ENCODE data around the gene MAPKAP1.
"Not testable (repeated sequence)": the region's sequence is repeated elsewhere in the genome, so short reads cannot be mapped to it uniquely, and the experiment has no call there.

The MAPKAP1 gene

DNA sequence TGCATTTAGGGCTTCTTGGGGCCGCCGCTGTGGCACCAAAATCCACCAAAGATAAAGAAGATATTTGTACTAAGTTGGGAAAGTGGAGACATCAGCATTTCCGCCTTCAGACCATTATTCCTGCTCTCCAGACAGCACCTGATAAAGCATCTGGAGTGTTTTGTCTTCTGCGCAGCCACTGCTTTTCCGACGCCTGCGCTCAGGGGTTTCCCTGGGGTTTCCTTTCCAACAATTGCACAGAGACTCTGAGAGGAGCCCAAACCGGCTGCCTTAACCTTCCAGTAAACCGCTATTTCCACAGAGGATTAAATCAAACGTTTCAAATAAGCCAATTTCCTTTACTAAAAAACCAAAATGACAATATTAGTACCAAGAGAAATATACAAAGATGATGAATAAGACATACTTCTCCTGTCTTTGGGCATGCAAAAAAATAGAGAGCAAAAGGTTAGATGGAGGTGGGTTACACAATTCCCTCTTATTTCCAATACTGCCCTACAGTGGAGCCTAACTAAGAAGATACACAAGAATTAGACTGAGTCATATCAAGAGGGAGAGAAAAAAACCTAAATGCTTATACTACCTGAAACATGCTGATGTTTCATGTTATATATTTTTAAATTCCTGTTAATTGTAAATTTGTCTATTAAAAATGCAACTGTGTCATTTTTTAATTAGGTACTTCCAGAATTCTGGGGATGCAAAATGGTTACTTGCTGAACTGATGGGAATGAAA is 98.4 kb downstream of the MAPKAP1 start:
- DNase-seq (ENCODE audit: low read depth, low spot score) = no peak

DNA sequence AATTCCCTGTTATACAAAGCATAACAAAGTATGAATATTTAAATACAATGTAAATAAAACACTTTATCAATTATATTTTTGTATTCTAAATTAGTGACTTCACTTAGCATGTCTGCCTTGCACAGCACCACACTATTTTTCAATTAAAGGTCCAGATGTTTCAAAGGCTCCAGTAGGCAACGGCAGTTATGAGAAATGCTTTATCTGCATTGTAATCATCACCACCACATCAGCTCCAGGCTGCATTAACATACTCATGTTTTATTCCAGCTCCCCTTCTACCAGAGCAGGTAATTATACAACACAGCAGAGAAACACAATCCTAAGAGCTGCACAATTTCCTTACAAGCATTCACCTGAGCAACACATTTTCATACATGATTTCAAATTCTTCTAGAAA is 102.8 kb downstream of the MAPKAP1 start:
- DNase-seq (ENCODE audit: low read depth, low spot score) = no peak

DNA sequence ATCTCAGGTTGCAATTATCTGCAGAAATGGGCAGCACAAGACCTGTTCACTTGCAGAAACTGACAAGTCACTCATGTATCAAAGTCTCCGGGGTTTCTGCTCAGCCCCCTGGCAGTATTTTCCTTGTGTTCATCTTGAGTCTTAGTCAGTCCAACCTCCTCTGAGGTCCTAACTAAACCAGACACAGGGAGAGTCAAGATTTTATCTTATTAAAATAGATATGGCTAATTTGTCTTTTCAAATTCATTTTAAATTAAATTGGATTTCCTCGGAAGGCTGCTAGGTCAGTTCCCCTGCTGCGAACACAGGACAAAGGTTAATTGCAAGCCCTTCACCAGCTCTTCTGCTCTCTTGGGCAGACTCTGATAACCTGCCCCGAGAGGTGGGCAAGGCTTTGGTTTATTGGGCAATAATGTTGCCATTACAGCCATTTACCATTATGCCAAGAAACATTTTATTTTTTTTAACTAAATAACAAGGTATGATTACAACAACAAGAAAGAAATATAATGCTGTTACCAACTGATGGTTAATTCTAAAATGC is 103.5 kb downstream of the MAPKAP1 start:
- DNase-seq (ENCODE audit: low read depth, low spot score) = no peak

DNA sequence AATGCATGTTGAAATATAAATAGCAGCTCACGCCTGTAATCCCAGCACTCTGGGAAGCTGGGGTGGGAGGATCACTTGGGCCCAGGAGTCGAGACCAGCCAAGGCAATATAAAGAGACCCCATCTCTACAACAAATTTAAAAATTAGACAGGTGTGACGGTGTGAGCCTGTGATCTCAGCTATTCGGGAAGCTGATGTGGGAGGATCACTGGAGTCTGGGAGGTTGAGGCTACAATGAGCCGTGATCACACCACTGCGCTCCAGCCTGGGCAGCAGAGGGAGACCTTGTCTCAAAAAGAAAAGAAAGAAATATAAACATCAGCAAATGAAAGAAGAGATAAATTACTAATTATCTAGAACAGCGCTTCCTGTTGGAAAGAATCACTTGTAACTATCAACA is 105.0 kb downstream of the MAPKAP1 start:
- no peak for DNase-seq (ENCODE audit: low read depth, low spot score)

DNA sequence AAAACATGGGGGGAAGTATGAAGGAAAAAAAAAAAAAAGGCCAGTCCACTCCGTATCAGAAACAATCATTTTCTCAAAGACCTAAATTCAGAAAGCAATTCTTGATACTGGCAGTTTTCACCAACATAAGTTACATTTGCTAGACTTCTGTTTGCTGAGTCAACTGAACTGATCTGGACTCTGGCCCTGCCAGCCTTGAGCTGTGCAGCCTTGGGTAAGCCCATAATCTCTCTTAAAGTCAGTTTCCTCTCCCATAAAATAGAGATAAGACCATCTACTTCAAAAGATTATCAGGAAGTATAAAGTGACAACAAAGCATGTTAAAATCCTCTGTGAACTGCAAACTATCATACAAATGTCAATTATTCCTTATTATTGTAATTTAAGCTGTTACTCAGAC is 106.8 kb downstream of the MAPKAP1 start:
- DNase-seq (ENCODE audit: low read depth, low spot score) = peak; percentile 8

DNA sequence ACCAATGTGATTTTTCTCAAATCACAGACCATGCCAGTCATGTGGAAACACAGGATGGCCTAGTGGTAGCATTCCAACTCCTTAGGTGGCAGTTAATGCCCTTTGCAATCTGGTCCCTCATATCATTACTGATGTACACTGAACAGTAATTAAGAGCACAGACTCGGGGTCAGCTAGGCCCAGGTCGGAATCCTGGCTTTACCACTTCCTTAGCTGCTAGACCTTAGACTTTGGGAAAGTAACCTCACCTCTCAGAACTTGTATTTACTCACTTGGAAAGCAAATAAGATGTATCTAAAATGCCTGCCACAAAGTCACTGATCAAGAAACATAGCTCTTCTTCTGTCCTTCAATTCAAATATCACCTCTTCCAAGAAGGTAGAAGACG is 112.8 kb downstream of the MAPKAP1 start:
- DNase-seq (ENCODE audit: low read depth, low spot score) = no peak

DNA sequence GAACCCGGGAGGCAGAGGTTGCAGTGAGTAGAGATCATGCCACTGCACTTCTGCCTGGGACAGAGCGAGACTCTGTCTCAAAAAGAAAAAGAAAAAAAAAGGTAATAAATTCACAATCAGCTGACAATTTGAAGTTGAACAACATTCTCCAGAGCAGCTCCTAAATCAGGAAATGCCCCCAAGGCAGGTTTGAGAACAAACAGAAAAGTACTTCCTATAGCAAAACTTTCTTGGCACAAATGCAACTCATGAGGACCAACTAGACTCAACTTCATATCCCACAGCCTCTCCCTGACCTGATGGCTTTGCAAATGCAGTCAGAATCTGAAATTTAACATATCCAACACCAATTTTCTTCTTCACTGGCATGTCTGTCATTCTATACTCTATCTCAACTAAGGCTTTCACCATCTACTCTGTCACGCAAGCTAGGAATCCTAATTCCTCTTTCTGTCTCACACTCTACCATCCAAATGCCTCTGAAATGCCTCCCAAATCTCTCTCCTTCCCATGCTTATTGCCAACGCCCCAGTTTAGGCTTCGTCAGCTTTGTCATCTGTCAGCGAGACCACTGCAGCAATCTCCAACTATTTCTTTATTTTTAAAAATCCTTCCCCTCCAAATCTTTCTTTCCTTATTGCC is 113.3 kb downstream of the MAPKAP1 start:
- DNase-seq (ENCODE audit: low read depth, low spot score) = no peak

DNA sequence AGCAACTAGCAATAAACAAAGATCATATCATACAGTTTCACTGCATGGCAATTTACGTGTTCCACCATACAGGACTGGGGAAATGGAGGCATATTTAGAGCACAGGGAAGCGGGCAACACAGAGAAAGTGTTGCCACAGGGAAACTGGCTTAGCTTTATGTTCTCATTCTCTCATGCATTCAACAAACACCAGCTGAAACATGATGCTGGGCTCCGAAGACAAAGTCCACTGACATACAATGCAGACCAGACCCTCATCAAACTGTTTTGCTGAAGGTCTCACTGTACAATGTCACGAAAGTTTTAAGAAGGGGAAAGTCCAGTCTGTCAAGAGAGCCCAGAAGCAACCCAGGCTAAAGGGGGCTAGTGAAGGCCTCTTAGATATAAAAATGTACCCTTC is 115.1 kb downstream of the MAPKAP1 start:
- no peak for DNase-seq (ENCODE audit: low read depth, low spot score)

DNA sequence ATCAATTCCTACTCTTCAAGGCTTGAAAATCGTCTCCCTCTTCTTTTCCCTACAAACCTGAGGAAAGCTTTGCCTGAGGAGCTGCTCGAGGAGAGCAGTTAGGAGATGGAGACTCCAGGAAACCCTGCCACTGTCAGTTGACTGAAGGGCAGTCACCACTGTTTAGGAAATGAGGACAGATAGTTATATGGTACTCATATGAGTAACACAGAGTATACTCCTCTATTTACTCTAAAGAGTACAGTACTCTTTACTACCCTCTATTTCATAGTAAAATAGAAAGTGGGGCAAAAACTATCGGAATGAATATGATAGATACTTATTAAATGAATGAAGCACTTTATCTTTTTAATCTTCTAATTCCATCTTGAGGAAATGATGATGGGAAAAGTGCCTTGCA is 115.8 kb downstream of the MAPKAP1 start:
- DNase-seq (ENCODE audit: low read depth, low spot score) = no peak

DNA sequence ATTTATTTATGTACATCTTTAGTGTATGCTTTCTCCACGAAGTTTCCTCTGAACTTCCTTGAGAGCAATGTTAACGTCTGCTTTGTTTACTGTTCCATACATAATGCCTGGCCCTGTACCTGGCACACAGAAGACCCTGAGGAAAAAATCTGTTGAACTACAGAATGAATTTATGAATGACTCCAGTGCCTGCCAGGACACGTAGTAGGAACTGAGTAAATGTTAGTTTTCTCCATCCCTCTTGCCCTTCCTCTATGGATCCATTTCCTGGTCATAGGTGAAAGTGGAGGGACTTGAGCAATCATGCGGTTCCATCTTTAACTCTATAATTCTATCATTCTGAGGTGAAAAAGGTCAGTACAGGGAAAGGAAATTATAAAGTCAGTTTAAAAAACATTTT is 117.7 kb downstream of the MAPKAP1 start:
- no peak for DNase-seq (ENCODE audit: low read depth, low spot score)

DNA sequence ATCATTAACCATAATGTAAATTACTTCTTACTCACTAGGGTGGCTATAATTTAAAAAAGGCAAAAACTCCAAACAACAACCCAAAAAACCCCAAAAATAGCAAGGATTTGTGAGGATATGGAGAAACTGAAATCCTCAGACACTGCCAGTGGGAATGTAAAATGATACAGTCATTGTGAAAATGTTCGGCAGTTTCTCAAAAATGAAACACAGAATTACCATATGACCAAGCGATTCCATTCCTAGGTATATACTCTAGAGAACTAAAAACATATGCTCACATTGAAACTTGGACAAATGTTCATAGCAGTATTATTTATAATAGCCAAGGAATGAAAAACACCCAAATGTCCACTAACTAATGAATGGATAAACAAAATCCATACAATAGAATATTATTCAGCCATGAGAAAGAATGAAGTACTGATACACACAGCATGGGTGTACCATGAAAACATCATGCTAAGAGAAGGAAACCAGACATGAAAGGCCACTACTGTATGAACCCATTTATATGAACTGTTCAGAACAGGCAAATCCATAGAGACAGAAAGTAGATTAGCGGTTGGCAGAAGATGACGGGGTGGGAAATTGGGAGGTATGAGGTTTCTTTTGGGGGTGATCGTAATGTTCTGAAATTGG is 119.1 kb downstream of the MAPKAP1 start:
- DNase-seq (ENCODE audit: low read depth, low spot score) = no peak

DNA sequence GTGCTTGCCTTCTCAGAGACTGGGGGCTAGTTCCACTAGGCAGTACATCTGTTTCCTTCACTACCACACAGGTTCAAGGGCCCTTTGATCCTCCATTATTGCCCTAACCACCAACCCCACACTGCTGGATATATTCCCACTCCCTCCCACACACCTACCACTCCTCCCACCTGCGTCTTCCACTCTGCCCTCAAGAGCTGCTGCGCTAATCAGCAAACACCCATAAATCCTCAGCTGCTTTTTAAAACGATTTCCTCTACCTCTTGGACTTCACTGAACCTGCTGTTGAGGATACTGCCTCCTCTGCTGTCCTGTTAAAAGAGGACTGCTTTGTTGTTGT is 120.9 kb downstream of the MAPKAP1 start:
- no peak for DNase-seq (ENCODE audit: low read depth, low spot score)

DNA sequence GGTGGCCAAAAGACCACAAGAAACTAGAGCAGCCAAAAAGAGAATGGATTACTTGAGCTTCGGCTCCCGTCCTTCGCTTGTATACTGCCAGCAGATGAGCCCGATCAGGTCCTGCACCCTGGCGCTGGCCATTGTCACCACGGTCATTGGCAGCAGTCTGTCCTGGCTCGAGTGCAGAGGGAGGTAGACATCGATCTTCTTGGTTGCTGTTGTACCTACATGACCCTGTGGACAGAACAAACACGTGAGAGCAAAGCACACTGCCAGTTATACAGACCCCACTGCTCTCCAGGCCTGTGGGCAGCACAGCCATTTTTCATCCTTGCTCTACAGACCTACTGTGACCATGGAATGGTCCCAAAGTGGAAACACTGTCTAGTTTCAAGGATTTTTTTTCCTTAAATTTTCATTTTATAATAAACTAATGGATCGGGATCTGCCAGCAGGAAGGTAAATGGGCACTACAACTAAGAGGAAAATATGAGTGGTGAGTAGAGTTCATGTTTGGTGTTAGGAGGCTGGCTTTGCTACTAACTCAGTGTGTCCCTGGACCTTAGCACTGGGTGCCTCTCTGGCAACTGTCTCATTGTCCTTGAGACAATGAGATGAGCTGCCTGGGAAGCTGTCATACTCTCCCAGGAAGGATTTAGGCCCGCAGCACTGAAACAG is 121.4 kb downstream of the MAPKAP1 start:
- no peak for DNase-seq (ENCODE audit: low read depth, low spot score)

DNA sequence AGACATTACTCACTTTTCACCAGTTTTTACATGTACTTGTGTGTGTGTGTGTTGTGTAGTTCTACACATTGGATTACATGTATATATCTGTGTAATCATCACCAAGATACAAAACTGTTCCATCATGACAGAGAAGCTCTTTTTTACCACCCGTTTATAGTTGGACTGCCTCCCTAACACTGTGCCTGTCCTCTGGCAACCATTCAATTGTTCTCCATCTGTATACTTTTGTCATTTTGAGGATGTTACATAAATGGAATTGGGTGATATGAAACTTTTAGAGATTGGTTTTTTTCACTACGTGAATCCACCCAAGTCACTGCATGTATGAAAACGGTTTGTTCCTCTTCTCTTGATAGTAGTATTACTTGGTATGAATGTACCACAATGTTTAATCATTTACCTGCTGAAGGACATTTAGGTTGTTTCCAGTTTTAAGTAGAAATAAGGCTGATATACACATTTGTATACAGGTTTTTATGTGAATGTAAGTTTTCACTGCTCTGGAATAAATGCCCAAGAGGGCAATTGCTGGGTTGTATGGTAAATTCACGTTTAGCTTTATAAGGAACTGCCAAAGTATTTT is 126.2 kb downstream of the MAPKAP1 start:
- no peak for DNase-seq (ENCODE audit: low read depth, low spot score)

DNA sequence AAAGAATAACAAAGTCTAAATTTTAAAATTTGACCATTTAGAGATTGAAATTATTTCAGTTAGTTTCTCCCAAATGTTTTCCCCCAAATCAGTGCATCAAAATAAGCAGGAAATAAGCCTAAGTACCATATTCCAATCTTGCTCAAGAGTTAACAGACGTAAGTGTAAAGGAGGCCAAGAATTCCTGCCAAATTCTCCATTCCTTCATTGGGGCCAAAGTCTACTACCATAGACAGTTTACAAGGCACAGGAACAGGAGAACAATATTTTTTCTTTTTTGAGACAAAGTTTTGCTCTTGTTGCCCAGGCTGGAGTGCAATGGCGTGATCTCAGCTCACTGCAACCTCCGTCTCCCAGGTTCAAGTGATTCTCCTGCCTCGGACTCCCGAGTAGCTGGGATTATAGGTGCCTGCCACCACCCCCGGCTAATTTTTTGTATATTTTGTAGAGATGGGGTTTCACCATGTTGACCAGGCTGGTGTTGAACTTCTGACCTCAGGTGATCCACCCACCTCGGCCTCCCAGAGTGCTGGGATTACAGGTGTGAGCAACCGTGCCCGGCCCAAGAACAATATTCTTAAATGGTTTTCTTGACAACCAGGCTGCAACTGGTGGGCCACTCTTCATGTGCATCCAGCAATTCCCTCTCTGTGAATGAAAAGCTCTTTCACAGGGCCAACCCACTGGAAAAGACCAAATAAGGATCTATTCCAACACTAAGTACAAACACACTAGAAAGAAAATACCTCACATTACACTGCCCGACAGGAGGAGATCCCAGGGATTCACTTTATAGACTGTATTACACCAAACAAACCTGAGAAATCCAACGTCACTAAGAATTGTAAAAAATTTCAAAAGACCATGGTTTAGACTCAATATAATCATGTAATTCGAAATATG is 127.7 kb downstream of the MAPKAP1 start:
- DNase-seq (ENCODE audit: low read depth, low spot score) = no peak

DNA sequence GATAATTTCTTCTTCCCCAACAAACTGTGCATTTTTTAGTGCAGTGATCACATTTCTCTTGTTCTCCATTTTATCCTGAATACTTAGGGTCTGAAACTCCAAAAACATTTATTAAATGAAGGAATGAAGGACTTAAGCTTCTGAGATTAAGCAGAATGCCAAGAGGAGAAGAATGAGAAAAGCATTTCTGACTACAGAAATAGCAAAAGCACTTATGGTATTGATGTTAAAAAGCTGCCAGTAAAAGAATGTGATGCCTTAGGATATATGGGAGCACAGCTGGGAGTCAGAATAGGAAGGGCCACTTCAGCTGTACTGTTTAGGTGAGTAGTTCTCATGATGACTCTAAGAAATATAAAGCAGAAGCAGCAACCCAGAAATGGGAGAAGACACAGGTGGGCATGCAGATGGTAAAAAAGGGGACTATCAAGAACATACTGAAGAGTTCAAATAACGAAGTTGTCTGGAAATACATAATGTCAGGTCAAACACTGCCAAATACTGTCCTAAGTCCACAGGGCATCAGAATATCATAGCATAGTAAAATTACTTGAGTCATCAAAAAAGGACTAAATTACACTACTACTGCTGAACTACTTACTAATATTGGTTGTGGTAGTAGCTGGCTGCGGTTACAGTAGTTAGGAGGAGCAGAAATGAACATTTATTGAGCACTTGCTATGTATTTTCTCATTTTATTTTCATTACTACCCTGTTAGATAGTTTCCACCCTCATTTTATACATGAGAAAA is 132.7 kb downstream of the MAPKAP1 start:
- DNase-seq (ENCODE audit: low read depth, low spot score) = no peak

DNA sequence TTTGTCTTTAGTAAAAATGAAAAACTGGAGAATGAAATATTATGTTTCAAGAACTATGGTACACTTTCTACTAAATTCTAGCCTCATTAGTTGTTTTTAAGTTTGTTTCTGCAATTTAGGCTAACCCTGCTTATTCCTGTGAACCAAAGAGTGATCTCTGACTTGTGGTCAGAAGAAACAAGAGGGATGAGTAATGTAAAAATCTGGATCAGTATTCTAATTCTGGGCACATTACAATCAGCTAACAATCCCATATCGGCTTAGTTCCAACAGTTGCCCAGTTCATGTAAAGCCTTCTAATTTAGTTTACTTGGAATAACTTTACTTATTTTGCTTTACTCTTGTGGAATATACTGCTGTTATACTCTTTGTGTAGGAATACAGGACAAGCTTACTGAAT is 134.5 kb downstream of the MAPKAP1 start:
- not testable (repeated sequence) for DNase-seq (ENCODE audit: low read depth, low spot score)

DNA sequence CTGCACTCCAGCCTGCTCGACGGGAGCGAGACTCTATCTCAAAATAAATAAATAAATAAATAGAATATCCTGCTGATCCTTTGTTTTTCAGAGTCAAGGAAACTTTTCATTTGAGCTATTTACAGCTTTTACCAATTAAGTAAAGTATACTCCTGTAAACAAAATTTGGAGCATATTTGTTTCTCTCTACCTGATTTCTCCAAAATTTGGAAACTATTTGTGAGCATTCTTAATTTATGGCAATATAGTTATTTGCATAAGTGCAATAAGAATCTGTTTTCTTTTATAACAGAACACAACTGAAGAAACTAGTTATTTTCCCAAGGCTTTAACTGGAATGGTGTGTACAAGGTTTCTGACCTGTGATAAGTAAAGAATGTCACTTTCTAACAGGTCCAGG is 135.2 kb downstream of the MAPKAP1 start:
- not testable (repeated sequence) for DNase-seq (ENCODE audit: low read depth, low spot score)

DNA sequence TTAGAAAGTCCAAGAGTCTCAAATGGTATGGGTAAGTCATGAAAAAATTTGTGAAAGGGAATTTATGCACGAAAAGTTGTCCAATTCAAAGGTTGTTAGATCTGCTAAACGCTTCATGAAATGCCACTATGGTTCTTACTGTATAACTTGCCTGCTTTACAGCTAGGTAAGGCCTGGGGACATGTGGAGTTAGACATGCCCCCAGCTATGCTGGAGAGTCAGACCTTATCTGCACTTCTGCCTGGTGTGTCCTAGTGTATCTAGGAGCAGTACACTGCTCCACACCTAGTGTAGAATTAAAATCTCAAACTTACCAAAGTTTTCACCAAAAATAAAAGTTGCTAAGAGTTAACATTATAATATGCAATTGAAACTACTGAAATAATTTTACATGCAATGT is 136.8 kb downstream of the MAPKAP1 start:
- DNase-seq (ENCODE audit: low read depth, low spot score) = no peak

DNA sequence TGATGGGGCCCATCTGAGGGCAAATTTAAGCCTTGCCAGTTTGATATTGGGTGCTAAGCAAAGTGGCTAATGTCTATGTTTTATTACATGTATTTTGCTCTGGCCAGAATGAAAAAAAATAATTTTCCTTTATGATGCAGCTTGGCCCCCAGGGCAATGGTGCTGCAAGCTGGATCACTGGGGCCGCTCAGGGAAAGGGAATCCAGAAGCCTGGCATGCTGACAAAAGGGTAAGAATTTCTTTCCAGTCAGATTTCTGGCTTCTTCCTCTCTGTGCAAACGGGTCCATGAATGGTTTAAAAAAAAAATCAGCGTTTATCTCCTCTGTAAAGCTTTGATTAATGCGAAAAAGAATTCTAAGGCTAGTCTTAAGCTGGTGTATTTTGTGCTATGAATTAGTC is 138.4 kb downstream of the MAPKAP1 start:
- peak; percentile 20 for DNase-seq (ENCODE audit: low read depth, low spot score)
